IMR-90 (cell line): ENCODE results near the gene NINJ2. TPM values are rescaled to one million over a fixed set of nuclear protein-coding genes. Genes with fewer than 3 reads are reported as not detected.

ENCODE experiments used
- ATAC-seq: fragments of 200-7000 bp; cut with Tn5 transposase; 2 replicates; pipeline ENCODE4 v1.9.1; 2020; ENCODE audit warnings: low read depth, mild to moderate bottlenecking, moderate library complexity
- BruUV-seq: library from RNA; stranded (reverse); fragments of 400-500 nt; replicated peaks from 2 replicates; lab custom pipeline; 2021; lab: Mats Ljungman, UMichigan
- CTCF ChIA-PET: fragments of 300-600 bp; formaldehyde crosslinking; extraction: SDS; loops from one replicate; lab custom pipeline; 2021; ENCODE audit warnings: antibody characterized with exemption; lab: Yijun Ruan, JAX
- POLR2A ChIA-PET: fragments of 300-600 bp; sonication (Branson Sonifier 250); formaldehyde crosslinking; loops from one replicate; lab custom pipeline; 2022; ENCODE audit warnings: antibody characterized with exemption; ENCODE audit not compliant: unreplicated experiment; lab: Charles Lee
- DNase-seq: peaks from one replicate; pipeline ENCODE4 v3.0.0; 2013
- H2AFZ ChIP-seq: replicated peaks from 2 replicates; pipeline ENCODE3; 2013; ENCODE audit warnings: low read length, mild to moderate bottlenecking; ENCODE audit not compliant: poor library complexity
- H2AK5ac ChIP-seq: 2 replicates; pipeline ENCODE4 v1.6.1; 2013; ENCODE audit warnings: low read depth, low read length, inconsistent platforms
- H2AK9ac ChIP-seq: replicated peaks from 2 replicates; pipeline ENCODE3; 2013; ENCODE audit warnings: mild to moderate bottlenecking, low read depth, low read length, moderate library complexity; ENCODE audit not compliant: poor library complexity
- H2BK120ac ChIP-seq: 2 replicates; pipeline ENCODE4 v1.6.1; 2013; ENCODE audit warnings: low read depth, low read length, inconsistent platforms
- H2BK15ac ChIP-seq: 3 replicates; pipeline ENCODE4 v1.6.1; 2013; ENCODE audit warnings: low read depth, low read length, inconsistent platforms
- H2BK20ac ChIP-seq: 2 replicates; pipeline ENCODE4 v1.6.1; 2013; ENCODE audit warnings: low read depth, mild to moderate bottlenecking, inconsistent platforms, low read length, moderate library complexity
- H2BK5ac ChIP-seq: 2 replicates; pipeline ENCODE4 v1.6.1; 2013; ENCODE audit warnings: mild to moderate bottlenecking, low read depth, low read length, inconsistent platforms; ENCODE audit not compliant: poor library complexity, severe bottlenecking
- H3K14ac ChIP-seq: replicated peaks from 2 replicates; pipeline ENCODE4 v1.6.1; 2013; ENCODE audit warnings: low read depth, low read length, inconsistent platforms
- H3K18ac ChIP-seq: 2 replicates; pipeline ENCODE4 v1.6.1; 2013; ENCODE audit warnings: low read depth, low read length, control low read depth
- H3K23ac ChIP-seq: 2 replicates; pipeline ENCODE4 v1.6.1; 2013; ENCODE audit warnings: low read depth, low read length, inconsistent platforms
- H3K27ac ChIP-seq: 2 replicates; pipeline ENCODE4 v1.5.1; 2013; ENCODE audit warnings: mild to moderate bottlenecking, control low read depth, low read length; ENCODE audit not compliant: insufficient read depth
- H3K27me3 ChIP-seq: 2 replicates; pipeline ENCODE4 v1.6.1; 2013; ENCODE audit warnings: low read length; ENCODE audit not compliant: control insufficient read depth, insufficient read depth
- H3K36me3 ChIP-seq: 2 replicates; pipeline ENCODE4 v1.6.1; 2013; ENCODE audit warnings: low read length, mixed read lengths; ENCODE audit not compliant: control insufficient read depth, insufficient read depth
- H3K4ac ChIP-seq: 2 replicates; pipeline ENCODE4 v1.6.1; 2013; ENCODE audit warnings: low read depth, low read length, inconsistent platforms
- H3K4me1 ChIP-seq: 2 replicates; pipeline ENCODE4 v1.6.1; 2013; ENCODE audit warnings: low read length, mixed read lengths; ENCODE audit not compliant: control insufficient read depth, insufficient read depth
- H3K4me2 ChIP-seq: 2 replicates; pipeline ENCODE4 v1.6.1; 2013; ENCODE audit warnings: low read depth, mild to moderate bottlenecking, control low read depth, low read length, moderate library complexity
- H3K4me3 ChIP-seq: 2 replicates; pipeline ENCODE4 v1.5.1; 2013; ENCODE audit warnings: low read depth, mild to moderate bottlenecking, control low read depth, low read length, moderate library complexity; ENCODE audit not compliant: insufficient read depth
- H3K56ac ChIP-seq: 2 replicates; pipeline ENCODE4 v1.6.1; 2013; ENCODE audit warnings: low read length, inconsistent platforms; ENCODE audit not compliant: insufficient read depth; ENCODE audit errors: extremely low read depth
- H3K79me1 ChIP-seq, 2 experiments: 2 replicates each; pipeline ENCODE4 v1.6.1; 2013; ENCODE audit warnings: low read length in 2 of 2, inconsistent platforms in 1 of 2, low read depth in 1 of 2
- H3K9ac ChIP-seq: 2 replicates; pipeline ENCODE4 v1.6.1; 2013; ENCODE audit warnings: low read depth, low read length, control low read depth
- H3K9me1 ChIP-seq: 2 replicates; pipeline ENCODE4 v1.6.1; 2013; ENCODE audit warnings: low read length, inconsistent platforms; ENCODE audit not compliant: insufficient read depth
- H3K9me3 ChIP-seq: 2 replicates; pipeline ENCODE4 v1.6.1; 2013; ENCODE audit warnings: low read length; ENCODE audit not compliant: control insufficient read depth, insufficient read depth
- H4K20me1 ChIP-seq: 2 replicates; pipeline ENCODE4 v1.6.1; 2013; ENCODE audit warnings: low read length, inconsistent platforms; ENCODE audit not compliant: insufficient read depth
- H4K5ac ChIP-seq: 2 replicates; pipeline ENCODE4 v1.6.1; 2013; ENCODE audit warnings: mild to moderate bottlenecking, low read depth, low read length, control low read depth
- H4K8ac ChIP-seq, 2 experiments: 2 replicates each; pipeline ENCODE4 v1.6.1; 2013; ENCODE audit warnings: low read depth in 2 of 2, low read length in 2 of 2, control low read depth in 1 of 2, inconsistent platforms in 1 of 2
- H4K91ac ChIP-seq: 2 replicates; pipeline ENCODE4 v1.6.1; 2013; ENCODE audit warnings: low read depth, low read length, inconsistent platforms; ENCODE audit not compliant: insufficient read depth
- BHLHE40 ChIP-seq: fragments of 150-350 bp; IDR thresholded peaks from 2 replicates; pipeline ENCODE4 v1.6.1; 2016; ENCODE audit warnings: mild to moderate bottlenecking, low read depth, low read length
- CEBPB ChIP-seq: IDR thresholded peaks from 2 replicates; pipeline ENCODE4 v1.6.1; 2012; ENCODE audit warnings: low read depth, low read length, improper control_type of control experiment
- CHD1 ChIP-seq: IDR thresholded peaks from 2 replicates; pipeline ENCODE4 v1.6.1; 2012; ENCODE audit warnings: low read depth, low read length, improper control_type of control experiment
- ELK1 ChIP-seq: fragments of 150-350 bp; IDR thresholded peaks from 2 replicates; pipeline ENCODE4 v1.6.1; 2016; ENCODE audit warnings: low read depth, mild to moderate bottlenecking, low read length, moderate library complexity, borderline replicate concordance
- MAZ ChIP-seq: IDR thresholded peaks from 2 replicates; pipeline ENCODE4 v1.6.1; 2012; ENCODE audit warnings: low read depth, mild to moderate bottlenecking, low read length, improper control_type of control experiment, moderate library complexity, borderline replicate concordance
- MXI1 ChIP-seq: IDR thresholded peaks from 2 replicates; pipeline ENCODE4 v1.6.1; 2012; ENCODE audit warnings: low read depth, mild to moderate bottlenecking, low read length, moderate library complexity, borderline replicate concordance
- NFE2L2 ChIP-seq: fragments of 150-350 bp; IDR thresholded peaks from 2 replicates; pipeline ENCODE4 v1.6.1; 2016; ENCODE audit warnings: low read depth, mild to moderate bottlenecking, low read length
- POLR2A ChIP-seq: IDR thresholded peaks from 2 replicates; pipeline ENCODE4 v1.6.1; 2012; ENCODE audit warnings: mild to moderate bottlenecking, low read depth, low read length
- RAD21 ChIP-seq: IDR thresholded peaks from 2 replicates; pipeline ENCODE4 v1.6.1; 2012; ENCODE audit warnings: low read length, improper control_type of control experiment
- RCOR1 ChIP-seq: IDR thresholded peaks from 2 replicates; pipeline ENCODE4 v1.6.1; 2012; ENCODE audit warnings: mild to moderate bottlenecking, low read length, improper control_type of control experiment; ENCODE audit not compliant: insufficient replicate concordance
- RFX5 ChIP-seq: IDR thresholded peaks from 2 replicates; pipeline ENCODE4 v1.8.0; 2012; ENCODE audit warnings: low read depth, mild to moderate bottlenecking, low read length, moderate library complexity
- USF2 ChIP-seq: fragments of 150-350 bp; IDR thresholded peaks from 2 replicates; pipeline ENCODE4 v1.6.1; 2017; ENCODE audit warnings: mild to moderate bottlenecking, antibody characterized with exemption, low read length, low read depth
- WGBS, 2 experiments: methylation state at CpG; one replicate each; pipeline versions ENCODE4 v1.1.5 to v1.1.7; 2013; ENCODE audit warnings: missing lambda C conversion rate in 2 of 2; ENCODE audit not compliant: insufficient read length in 1 of 2; ENCODE audit errors: extremely low coverage in 2 of 2; 5-methylcytosine and 5-hydroxymethylcytosine counted together
- dilution Hi-C: fragments of 300-500 bp; cut with HindIII; formaldehyde crosslinking; loops from one replicate; pipeline ENCODE4 v1.14.3; 2018; ENCODE audit warnings: low sequenced_read_pairs; ENCODE audit not compliant: unreplicated experiment
- in situ Hi-C: fragments of 300-500 bp; cut with MboI; formaldehyde crosslinking; loops from 3 replicates; pipeline ENCODE4 v1.14.3; 2019; ENCODE audit warnings: low sequenced_read_pairs, inconsistent platforms, mixed read lengths
- intact Hi-C: fragments of 100-400 bp; cut with micrococcal nuclease; formaldehyde crosslinking; loops from 2 replicates; pipeline ENCODE4 v1.10.0; 2022
- polyA plus RNA-seq, 3 experiments: library from polyadenylated mRNA; depleted of rRNA; stranded (reverse); fragments of >200 nt; gene quantifications; 2 replicates each; pipeline ENCODE4 v1.2.3, GENCODE V29; 2012; ENCODE audit warnings: low replicate concordance in 1 of 3
- total RNA-seq: library from RNA; depleted of rRNA; stranded (reverse); fragments of >200 nt; gene quantifications from 2 replicates; pipeline ENCODE4 v1.2.3, GENCODE V29; 2012

NINJ2 gene
- total and polyA plus RNA-seq, 2 of the 4 experiments (the other 2 are of a cell fraction), result not detected

- no peak overlapping the region for H3K14ac ChIP-seq
- H2BK120ac ChIP-seq, result no peak overlapping the region
- peaks cover 4% of the 10 kb centered on the region for H3K4me1 ChIP-seq
- H2AK5ac ChIP-seq, result no peak overlapping the region
- H3K9ac ChIP-seq, result no peak overlapping the region
- H3K27ac ChIP-seq, result no peak overlapping the region
- CTCF ChIA-PET, result interaction anchor here (1.5 kb wide), 1 partner anchor 32 kb away, joined by 4 read pairs; no protein-coding TSS in a partner anchor
- in situ Hi-C loops, result no loop called here
- no peak overlapping the region for H3K18ac ChIP-seq
- peak overlapping the region; percentile 28 for H2AFZ ChIP-seq
- intact Hi-C loops, result no loop called here
- H3K23ac ChIP-seq, result no peak overlapping the region
- dilution Hi-C loops, result no loop called here
- no peaks in the 10 kb centered on the region for H3K36me3 ChIP-seq
- no peak overlapping the region for H3K4me2 ChIP-seq
- no peaks in the 10 kb centered on the region for H3K9me3 ChIP-seq
- H4K5ac ChIP-seq, result no peak overlapping the region
- no peak overlapping the region for H3K4me3 ChIP-seq
- no peak for TF ChIP-seq MXI1
- no peak for TF ChIP-seq ELK1
- TF ChIP-seq CEBPB, result no peak
- TF ChIP-seq RFX5, result no peak
- TF ChIP-seq MAZ, result no peak
- no peak for TF ChIP-seq RCOR1
- TF ChIP-seq USF2, result no peak
- no peak for TF ChIP-seq RAD21
- TF ChIP-seq BHLHE40, result no peak
- TF ChIP-seq CHD1, result no peak
- no peak for TF ChIP-seq POLR2A
- no peak for TF ChIP-seq NFE2L2
- H3K56ac ChIP-seq, result no peak overlapping the region
- ATAC-seq (no peak), DNase-seq (no peak)
- no peak overlapping the region for H2BK15ac ChIP-seq
- no peak overlapping the region for H2BK5ac ChIP-seq
- no peak overlapping the region for H2BK20ac ChIP-seq
- no TSS peak for BruUV-seq
- H3K9me1 ChIP-seq, result peaks cover 6% of the 10 kb centered on the region
- no peaks in the 10 kb centered on the region for H4K20me1 ChIP-seq
- POLR2A ChIA-PET, result no interaction called here
- H4K91ac ChIP-seq, result no peak overlapping the region
- H2AK9ac ChIP-seq, result no peak overlapping the region
- H3K4ac ChIP-seq, result no peak overlapping the region
- peaks cover 22% of the 10 kb centered on the region for H3K27me3 ChIP-seq
- no peak overlapping the region for H4K8ac ChIP-seq
- 31% methylated on average over 2 of the region's 5 CpGs; no CpG with 5 or more reads in 1 of the 2 experiments for WGBS, 2 experiments
- H3K79me1 ChIP-seq, result no peaks in the 10 kb centered on the region
Measured at GRCh38 chr12:607541-608001, 55.7 kb downstream of the NINJ2 start.
